GM13977 (cell line): ENCODE results near the gene RGS16.

ENCODE experiments used
- DNase-seq: peaks from one replicate; pipeline ENCODE4 v3.0.0; 2012; ENCODE audit warnings: low spot score
- CTCF ChIP-seq: IDR thresholded peaks from 2 replicates; pipeline ENCODE4 v1.5.1; 2012; ENCODE audit warnings: mild to moderate bottlenecking, control low read depth; ENCODE audit not compliant: insufficient read depth; ENCODE audit errors: extremely low read depth, missing control alignments
- in situ Hi-C: fragments of 300-500 bp; cut with MboI; formaldehyde crosslinking; loops from one replicate; pipeline ENCODE4 v1.12.0; 2022; ENCODE audit warnings: low sequenced_read_pairs, low pct_unique_long_range_greater_than_20kb, mixed read lengths, inconsistent platforms; ENCODE audit not compliant: unreplicated experiment

RGS16 gene

DNA sequence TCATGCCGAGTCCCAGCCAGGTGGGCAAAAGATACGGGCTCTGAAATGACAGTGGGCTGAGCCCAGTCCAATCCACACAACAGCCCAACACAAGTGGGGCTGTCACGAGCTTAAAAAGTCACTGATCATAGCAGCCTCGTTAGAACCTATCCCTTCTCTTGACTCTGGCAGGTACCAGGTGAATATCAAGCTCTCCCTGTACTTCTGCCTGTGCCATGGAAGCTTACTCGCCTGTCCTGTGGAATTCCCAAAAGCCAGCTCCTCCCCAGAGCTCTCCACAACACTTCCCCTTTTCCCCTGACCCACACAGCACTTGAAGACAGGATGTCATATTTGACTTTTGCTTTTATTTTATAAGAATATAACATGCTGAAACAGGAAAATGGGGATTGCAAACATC is 5.9 kb downstream of the RGS16 start:
- DNase-seq, result no peak
- in situ Hi-C loops, result loop anchor here (5.0 kb wide), 1 partner anchor 189 kb away; the partner anchor contains the start of gene NPL
- no peak for TF ChIP-seq CTCF

GRCh38 chr1:182596934-182597333 is 7.3 kb downstream of the RGS16 start:
- in situ Hi-C loops, result loop anchor here (5.0 kb wide), 1 partner anchor 190 kb away; the partner anchor contains the start of gene NPL
- DNase-seq, result no peak
- no peak for TF ChIP-seq CTCF

DNA sequence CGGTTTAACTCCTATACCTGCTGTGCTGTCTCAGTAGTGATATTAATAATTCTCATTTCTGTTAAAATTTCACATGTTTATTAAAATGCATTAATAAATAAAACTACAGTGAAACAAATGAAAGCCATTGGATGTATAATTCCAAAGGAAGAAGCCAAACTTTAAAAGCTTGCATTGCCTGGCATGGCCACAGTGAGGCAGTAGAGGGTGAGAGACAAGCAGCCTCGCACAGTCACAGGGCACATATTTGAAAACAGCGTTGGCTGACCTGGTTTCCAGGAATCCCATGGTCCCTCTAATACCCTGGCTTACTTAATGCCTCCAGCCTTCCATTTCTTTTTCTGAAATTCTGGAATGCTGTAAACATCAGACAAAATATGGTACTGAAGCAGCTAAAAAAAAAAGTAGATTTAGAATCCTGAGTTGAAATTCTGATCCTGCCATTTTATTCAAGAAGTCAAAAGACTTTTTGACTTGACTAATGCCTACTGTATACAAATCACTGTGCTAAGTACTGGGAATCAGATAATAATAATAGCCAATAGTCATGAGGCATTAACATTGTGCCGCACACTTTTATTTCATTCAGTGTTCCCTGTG is 8.4 kb downstream of the RGS16 start:
- in situ Hi-C loops, result loop anchor here (5.0 kb wide), 1 partner anchor 192 kb away; the partner anchor contains the start of gene NPL
- peak; percentile 94 for TF ChIP-seq CTCF
- peak; percentile 60 for DNase-seq

DNA sequence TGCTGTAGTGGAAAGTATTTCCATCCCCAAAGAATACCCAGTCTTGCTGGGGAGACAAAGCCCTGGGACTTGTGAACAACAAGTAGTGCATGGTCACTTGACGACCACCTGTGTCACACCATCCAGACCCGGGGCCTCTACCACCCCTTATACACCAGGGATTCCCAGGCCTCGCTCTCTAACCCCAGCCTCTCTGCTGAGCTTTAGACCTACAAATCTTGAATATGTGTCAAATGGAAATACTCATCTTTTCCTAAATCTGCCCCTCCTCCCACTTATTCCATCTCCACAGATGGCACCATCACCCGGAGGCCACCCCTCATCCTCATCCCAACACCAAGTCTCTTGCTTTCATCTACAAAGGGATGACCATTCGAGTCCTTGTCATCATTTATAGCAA is 14.3 kb downstream of the RGS16 start:
- in situ Hi-C loops, result loop anchor here (10.0 kb wide), 1 partner anchor 145 kb away; no protein-coding TSS in a partner anchor
- TF ChIP-seq CTCF, result no peak
- DNase-seq, result no peak

GRCh38 chr1:182589520-182589919 is 14.7 kb downstream of the RGS16 start:
- in situ Hi-C loops, result loop anchor here (10.0 kb wide), 1 partner anchor 145 kb away; no protein-coding TSS in a partner anchor
- DNase-seq, result no peak
- no peak for TF ChIP-seq CTCF

DNA sequence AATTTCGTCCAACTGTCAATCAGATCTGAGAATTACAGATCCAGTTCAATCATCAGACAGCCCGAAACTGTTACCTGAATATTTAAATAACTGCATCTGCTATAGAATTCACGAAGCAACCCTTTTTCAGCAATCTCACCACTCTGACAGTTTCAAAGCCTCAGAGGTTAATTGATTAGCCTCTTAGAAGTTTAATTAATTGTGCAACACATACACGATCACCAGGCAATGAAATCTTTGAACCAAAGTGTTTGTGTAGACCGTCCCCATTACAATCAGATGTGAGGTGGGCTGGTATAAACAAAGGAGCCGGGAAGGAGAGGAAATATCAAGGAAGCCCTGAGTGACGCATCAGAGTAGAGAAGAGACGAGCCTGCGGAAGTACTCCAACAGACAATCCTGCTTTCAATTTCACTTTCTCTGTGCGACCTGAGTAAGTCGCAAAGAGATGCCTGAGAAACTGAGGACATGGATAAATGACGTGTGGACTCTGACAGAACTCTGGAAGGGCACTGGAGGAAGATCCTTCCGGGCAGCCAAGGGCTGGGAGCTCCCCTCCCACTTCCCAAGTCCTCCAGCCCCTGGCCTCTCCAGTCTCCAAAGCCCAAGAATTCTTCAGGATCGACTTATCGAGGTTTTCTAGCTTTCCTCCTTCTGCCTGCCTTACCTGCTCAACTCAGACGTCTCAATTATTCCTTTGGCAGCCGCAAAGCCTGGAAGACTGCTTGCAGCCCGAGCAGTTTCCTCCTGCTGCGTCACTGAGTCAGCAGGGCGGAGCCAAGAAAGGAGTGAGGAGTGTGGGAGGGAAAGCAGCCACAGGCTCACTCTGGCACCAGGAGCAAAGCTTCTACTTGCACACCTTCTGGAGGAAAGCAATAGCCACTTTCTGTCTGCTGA is 15.4 kb downstream of the RGS16 start, which contains the start of gene RNASEL:
Gene RNASEL, minus strand, starts transcription at position 757 of the 897 bp plus-strand sequence. CDS start 2,450 bp downstream, outside the sequence.
- in situ Hi-C loops, result loop anchor here (10.0 kb wide), 1 partner anchor 144 kb away; no protein-coding TSS in a partner anchor
- no peak for TF ChIP-seq CTCF
- peak; percentile 57 for DNase-seq
